Central memory CD8-positive, alpha-beta T cell (primary cell): ENCODE data around the gene CABP4.
A peak's percentile ranks its signal among the peaks of the same experiment; 100 is the strongest.

Experiments used
- ATAC-seq: fragments of 150-1000 bp; cut with Tn5 transposase; replicated peaks from 2 replicates; pipeline ENCODE4 v1.10.0; 2022; ENCODE audit warnings: mild to moderate bottlenecking, moderate FRiP score, moderate number of reproducible peaks; ENCODE audit not compliant: poor library complexity, severe bottlenecking; ENCODE audit errors: extremely low read depth
- DNase-seq, 2 donors: peaks; one replicate each; pipeline ENCODE4 v3.0.0; 2021; ENCODE audit warnings: low spot score in 2 of 2
- H3K27ac Mint-ChIP-seq: one replicate; pipeline ENCODE4 v1.8.0; 2022; ENCODE audit warnings: low read depth, mild to moderate bottlenecking, moderate library complexity, mixed read lengths
- H3K27me3 Mint-ChIP-seq: one replicate; pipeline ENCODE4 v1.8.0; 2022; ENCODE audit warnings: mixed read lengths
- H3K36me3 Mint-ChIP-seq: one replicate; pipeline ENCODE4 v1.8.0; 2022; ENCODE audit warnings: mild to moderate bottlenecking, moderate library complexity, mixed read lengths; ENCODE audit not compliant: insufficient read depth
- H3K4me1 Mint-ChIP-seq: one replicate; pipeline ENCODE4 v1.8.0; 2022; ENCODE audit warnings: mixed read lengths
- H3K4me3 Mint-ChIP-seq: one replicate; pipeline ENCODE4 v1.8.0; 2022; ENCODE audit warnings: mild to moderate bottlenecking, moderate library complexity, mixed read lengths
- H3K9me3 Mint-ChIP-seq: one replicate; pipeline ENCODE4 v1.8.0; 2022; ENCODE audit warnings: mixed read lengths

CABP4 gene

DNA sequence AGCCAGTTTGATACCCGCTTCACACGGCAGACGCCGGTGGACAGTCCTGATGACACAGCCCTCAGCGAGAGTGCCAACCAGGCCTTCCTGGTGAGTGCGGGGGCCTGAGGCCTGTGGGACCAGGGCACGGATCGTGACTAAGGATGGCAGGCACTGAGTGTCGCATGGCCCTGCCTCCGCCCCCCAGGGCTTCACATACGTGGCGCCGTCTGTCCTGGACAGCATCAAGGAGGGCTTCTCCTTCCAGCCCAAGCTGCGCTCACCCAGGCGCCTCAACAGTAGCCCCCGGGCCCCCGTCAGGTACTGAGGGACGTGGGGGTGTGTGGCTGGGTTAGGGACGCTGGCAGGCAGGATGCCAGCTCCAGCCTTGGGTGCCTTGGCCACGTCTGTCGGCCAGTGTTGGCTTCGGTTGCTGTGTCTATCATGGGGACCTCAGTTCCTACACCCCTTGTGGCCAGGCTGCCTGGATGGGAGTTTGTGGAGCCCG, 20.7 kb upstream of the CABP4 start:
- peaks cover 55% of the 10 kb centered on the region for H3K4me1 Mint-ChIP-seq
- DNase-seq (no peak), ATAC-seq (no peak)
- peak overlapping the region; percentile 62 for H3K27ac Mint-ChIP-seq
- H3K27me3 Mint-ChIP-seq = no peaks in the 10 kb centered on the region
- H3K36me3 Mint-ChIP-seq = peaks cover 60% of the 10 kb centered on the region
- H3K4me3 Mint-ChIP-seq = peak overlapping the region; percentile 96
- no peaks in the 10 kb centered on the region for H3K9me3 Mint-ChIP-seq

DNA sequence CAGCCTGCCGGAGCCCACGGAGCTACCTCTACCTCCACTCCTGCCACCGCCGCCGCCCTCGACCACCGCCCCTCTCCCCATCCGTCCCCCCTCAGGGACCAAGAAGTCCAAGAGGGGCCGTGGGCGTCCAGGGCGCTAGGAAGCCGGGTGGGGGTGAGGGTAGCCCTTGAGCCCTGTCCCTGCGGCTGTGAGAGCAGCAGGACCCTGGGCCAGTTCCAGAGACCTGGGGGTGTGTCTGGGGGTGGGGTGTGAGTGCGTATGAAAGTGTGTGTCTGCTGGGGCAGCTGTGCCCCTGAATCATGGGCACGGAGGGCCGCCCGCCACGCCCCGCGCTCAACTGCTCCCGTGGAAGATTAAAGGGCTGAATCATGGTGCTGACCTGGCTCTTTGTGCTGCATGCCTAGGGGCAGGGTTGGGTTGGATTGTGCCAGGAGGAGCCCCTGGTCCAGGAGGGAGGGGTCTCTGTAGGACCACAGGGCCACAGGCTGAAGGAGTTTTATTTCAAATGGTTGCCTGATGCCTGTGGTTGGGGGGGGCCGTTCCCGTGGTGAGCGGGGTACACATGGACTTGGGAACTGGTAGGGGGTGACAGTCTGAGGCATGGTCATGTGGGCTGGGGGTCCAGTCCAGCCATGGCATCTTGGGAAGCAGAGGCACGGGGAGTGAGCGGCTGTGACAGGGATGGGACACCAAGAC, 20.0 kb upstream of the CABP4 start:
- DNase-seq (no peak), ATAC-seq (no peak)
- peaks cover 62% of the 10 kb centered on the region for H3K4me1 Mint-ChIP-seq
- peak overlapping the region; percentile 97 for H3K27ac Mint-ChIP-seq
- H3K9me3 Mint-ChIP-seq = no peaks in the 10 kb centered on the region
- H3K27me3 Mint-ChIP-seq = no peaks in the 10 kb centered on the region
- H3K36me3 Mint-ChIP-seq = peaks cover 59% of the 10 kb centered on the region
- H3K4me3 Mint-ChIP-seq = peak overlapping the region; percentile 96

DNA sequence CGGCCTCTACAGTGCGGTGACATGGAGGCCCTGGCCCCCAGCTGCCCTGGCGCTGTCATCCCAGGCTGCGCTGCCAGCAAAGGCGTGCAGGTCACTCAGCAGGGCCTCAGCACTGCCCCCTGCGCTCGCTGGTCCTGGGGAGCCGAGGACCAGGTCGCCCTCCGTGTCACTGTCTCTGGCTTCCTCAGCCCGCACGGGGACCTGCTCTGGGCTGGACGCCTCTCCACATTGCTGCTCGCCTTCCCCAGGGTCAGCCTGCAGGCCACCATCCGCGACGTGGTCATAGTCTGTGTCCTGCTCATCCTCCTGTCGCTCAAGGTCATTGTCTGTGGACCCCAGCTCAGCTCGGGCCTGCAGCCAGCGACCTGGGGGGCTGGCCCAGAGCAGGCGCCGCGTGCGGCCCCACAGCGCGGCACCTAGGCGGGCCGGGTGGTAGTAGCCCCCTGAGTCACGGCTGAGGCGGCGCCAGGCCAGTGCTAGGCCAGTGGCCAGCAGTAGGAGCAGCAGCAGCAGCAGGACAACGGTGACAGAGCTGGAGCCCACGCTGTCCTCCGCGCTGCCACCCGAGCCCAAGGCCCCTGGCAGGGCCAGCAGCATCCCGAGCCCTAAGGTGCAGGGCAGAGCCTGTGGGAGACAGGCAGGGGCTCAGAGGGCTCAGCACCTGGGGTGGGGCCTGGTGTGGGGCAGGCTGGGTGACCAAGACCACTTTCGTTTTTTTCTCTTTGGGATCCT, 19.3 kb upstream of the CABP4 start:
- ATAC-seq (no peak), DNase-seq (no peak)
- Mint-ChIP-seq H3K4me3 (peak overlapping the region; percentile 96), H3K4me1 (peaks cover 70% of the 10 kb centered on the region), H3K9me3 (no peaks in the 10 kb centered on the region), H3K27me3 (no peaks in the 10 kb centered on the region), H3K27ac (peak overlapping the region; percentile 97), H3K36me3 (peaks cover 61% of the 10 kb centered on the region)

DNA sequence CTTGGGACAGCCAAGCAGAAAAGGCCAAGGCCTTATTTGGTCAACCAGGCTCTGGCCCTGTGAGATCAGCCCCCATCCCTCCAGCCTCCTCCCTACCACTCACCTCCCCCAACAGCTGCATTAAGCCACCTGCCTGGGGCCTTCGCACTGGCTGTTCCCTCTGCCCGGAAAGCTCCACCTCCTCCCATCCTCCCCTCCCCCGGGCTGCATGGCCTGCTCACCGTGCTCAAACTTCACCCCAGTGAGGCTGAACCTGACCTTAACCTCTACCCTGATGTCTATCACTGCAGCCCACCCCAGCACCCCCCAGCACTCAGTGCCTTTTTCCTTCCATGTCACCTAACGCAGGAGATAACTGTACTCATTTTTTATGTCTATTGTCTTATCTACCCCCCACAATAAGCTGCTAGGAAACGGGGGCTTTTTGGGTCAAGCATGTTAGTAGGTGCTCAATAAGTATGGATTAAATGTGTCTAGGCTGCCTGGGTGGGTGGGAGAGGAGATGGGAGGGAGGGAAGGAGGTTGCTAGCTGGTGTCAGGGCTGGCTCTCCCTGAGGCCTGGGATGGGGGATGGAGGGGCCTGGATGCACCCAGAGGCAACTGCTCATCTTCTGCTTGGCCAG, 18.6 kb upstream of the CABP4 start:
- Mint-ChIP-seq H3K4me3 (peak overlapping the region; percentile 96), H3K27ac (peak overlapping the region; percentile 97), H3K4me1 (peaks cover 74% of the 10 kb centered on the region), H3K36me3 (peaks cover 58% of the 10 kb centered on the region), H3K27me3 (no peaks in the 10 kb centered on the region), H3K9me3 (no peaks in the 10 kb centered on the region)
- DNase-seq = peak in 1 of 2 donors; percentile 47
- ATAC-seq = peak; percentile 29

DNA sequence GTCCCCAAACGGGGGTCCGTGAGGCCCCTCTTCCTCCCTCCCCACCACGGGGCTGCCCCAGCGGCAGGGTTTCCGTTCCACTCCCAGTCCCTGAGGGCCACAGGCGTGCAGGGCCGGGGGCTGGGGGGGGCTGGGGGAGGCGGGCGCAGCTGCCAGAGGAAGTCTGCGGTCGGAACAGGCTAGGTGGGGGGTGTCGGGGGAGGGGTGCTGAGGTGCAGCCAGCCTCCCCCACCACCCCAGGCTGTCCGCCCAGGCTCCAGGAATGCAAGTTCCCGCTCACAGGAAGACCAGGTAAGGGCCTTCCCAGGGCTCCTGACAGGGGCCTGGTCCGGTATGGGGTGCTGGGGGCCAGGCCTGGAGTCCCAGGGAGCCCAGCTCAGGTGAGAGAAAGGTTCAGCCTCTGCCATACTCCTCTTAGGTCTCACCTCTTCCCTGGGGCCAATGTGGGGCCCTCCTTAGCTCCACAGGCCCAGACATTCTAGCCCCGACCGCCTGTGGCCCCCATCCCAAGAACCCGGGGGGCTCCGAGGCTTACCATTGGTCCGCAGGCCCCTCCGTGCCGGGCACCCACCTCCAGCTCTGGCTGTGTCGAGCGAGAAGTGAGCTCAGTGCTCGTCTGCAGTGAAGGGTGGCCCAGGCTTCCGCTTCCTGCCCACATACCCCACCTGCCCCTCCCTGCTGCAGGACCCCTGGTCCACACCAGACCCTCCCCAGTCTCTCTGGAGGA, 17.9 kb upstream of the CABP4 start, which contains the start of gene PTPRCAP:
Gene PTPRCAP, minus strand, starts transcription at position 601 of the 727 bp plus-strand sequence. Its CDS starts 63 bp downstream, at position 538.
- ATAC-seq = peak; percentile 70
- no peaks in the 10 kb centered on the region for H3K9me3 Mint-ChIP-seq
- no peaks in the 10 kb centered on the region for H3K27me3 Mint-ChIP-seq
- peak in 1 of 2 donors; percentile 67 for DNase-seq
- peak within 1 kb of the TSS; percentile 97 for H3K27ac Mint-ChIP-seq
- peak within 1 kb of the TSS; percentile 96 for H3K4me3 Mint-ChIP-seq
- peaks cover 72% of the 10 kb centered on the region for H3K4me1 Mint-ChIP-seq
- H3K36me3 Mint-ChIP-seq = peaks cover 59% of the 10 kb centered on the region

GRCh38 chr11:67437809-67438157, 17.4 kb upstream of the CABP4 start:
- H3K36me3 Mint-ChIP-seq = peaks cover 59% of the 10 kb centered on the region
- no peak for ATAC-seq
- peak overlapping the region; percentile 96 for H3K4me3 Mint-ChIP-seq
- no peak for DNase-seq
- peaks cover 66% of the 10 kb centered on the region for H3K4me1 Mint-ChIP-seq
- no peaks in the 10 kb centered on the region for H3K27me3 Mint-ChIP-seq
- no peaks in the 10 kb centered on the region for H3K9me3 Mint-ChIP-seq
- H3K27ac Mint-ChIP-seq = peak overlapping the region; percentile 97

DNA sequence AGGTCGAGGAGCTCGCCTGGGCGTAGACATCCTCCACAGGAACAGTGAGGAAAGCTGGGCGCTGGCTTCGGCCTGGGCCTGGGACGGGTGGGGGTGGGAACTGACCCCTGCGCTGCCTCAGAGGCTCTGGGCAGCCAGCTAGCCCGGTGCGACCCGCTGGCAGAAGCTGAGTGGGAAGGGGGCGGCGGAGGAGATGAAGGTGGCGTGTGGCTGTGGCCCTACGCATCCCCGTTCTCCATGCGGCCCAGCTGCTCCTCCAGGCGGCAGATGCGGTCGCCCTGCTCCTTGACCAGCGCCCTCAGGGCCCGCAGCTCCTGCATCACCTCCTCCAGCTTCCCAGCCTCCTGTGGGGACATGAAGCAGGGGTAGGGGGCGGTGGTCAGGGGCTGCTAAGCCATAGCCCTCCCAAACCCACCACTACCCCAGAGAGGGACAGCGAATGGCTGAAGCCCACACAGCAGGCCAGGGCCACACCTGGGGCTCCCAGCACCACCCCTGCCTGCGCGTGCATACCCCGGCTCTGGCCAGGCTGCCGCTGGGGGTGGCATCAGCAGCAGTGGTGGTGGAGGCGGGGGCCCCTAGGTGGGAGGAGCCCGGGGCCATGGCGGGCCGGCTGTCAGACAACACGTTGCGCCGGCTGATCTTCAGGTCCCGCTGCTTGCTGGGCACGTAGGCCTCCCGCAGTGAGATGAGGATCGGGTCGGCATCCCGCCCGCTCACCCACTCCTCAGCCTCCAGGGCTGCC, 16.8 kb upstream of the CABP4 start:
- Mint-ChIP-seq H3K9me3 (no peaks in the 10 kb centered on the region), H3K36me3 (peaks cover 56% of the 10 kb centered on the region), H3K27ac (peak overlapping the region; percentile 97), H3K27me3 (no peaks in the 10 kb centered on the region), H3K4me3 (peak overlapping the region; percentile 96), H3K4me1 (peaks cover 61% of the 10 kb centered on the region)
- peak; percentile 37 for ATAC-seq
- peak; percentile 62 to 64 for DNase-seq

DNA sequence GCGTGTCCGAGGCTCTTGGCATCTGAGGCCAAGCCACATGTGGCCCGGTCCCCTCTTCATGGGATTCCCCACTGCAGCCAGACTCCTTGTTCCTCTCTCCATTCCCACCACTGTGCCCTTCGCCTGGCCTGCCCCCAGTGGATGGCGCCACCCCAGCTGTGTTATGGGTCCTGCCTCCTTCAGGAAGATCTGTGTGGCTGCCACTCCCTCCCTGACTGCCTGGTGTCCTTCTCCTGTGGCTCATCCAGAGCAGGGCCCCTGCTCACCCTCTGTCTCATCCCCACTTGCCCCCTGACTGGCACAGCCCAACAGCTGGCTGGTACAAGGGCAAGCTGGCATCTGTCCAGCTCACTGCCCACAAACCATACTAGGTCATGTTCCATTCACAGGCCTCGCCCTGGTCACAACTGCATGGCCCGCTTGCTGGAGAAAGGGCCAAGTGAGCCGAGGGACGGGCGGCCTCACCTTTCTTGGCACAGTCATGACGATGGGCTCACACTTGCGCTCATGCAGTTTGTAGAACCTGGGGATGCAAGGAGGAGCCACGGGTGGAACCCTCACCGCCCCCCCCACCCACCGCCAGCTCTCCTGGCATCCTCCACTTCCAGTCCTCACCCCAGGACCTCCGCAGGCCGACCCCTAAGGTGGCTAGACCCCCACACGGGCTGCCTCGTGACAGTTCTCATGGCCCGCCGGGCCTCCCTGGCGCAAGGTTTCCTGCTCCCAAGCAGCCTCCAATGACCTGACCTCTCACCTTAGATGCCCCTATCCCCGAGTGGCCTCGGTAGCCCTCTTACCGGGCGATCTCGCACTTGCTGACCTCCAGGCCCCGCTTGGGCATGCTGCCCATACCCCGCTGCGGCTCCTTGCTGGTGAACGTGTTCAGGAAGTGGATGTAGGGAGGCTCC, 15.6 kb upstream of the CABP4 start:
- H3K27me3 Mint-ChIP-seq = no peaks in the 10 kb centered on the region
- no peak for ATAC-seq
- H3K4me1 Mint-ChIP-seq = peaks cover 52% of the 10 kb centered on the region
- H3K27ac Mint-ChIP-seq = peak overlapping the region; percentile 97
- peak overlapping the region; percentile 96 for H3K4me3 Mint-ChIP-seq
- no peak for DNase-seq
- peaks cover 50% of the 10 kb centered on the region for H3K36me3 Mint-ChIP-seq
- H3K9me3 Mint-ChIP-seq = no peaks in the 10 kb centered on the region

- ATAC-seq = no peak
- no peaks in the 10 kb centered on the region for H3K9me3 Mint-ChIP-seq
These were observed 14.7 kb upstream of the CABP4 start for GRCh38 chr11:67440229-67441097.

DNA sequence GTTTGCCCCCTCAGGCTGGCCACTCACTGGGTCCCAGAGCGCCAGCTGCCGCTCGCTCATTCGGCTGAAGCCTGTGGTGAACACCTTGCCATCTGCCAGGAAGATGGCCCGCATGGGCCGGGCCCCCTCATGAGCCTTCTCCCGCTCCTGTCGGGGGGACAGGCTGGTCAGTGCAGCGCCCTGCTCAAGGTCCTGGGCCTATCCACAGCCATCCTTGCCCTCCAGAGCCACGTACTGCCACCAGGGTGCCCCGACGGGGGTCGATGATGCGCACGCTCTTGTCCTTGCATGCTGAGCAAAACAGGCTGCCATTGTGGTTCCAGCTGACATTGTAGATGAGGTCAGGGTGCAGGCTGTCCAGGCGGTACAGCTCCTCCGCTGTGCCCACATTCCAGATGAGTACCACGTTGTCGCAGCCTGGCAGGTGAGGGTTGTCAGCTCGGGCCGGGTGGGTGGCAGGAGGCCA, 14.0 kb upstream of the CABP4 start:
- H3K9me3 Mint-ChIP-seq = no peaks in the 10 kb centered on the region
- peak overlapping the region; percentile 97 for H3K27ac Mint-ChIP-seq
- peaks cover 41% of the 10 kb centered on the region for H3K36me3 Mint-ChIP-seq
- H3K4me3 Mint-ChIP-seq = no peak overlapping the region
- ATAC-seq = no peak
- H3K4me1 Mint-ChIP-seq = peaks cover 58% of the 10 kb centered on the region
- DNase-seq = no peak
- H3K27me3 Mint-ChIP-seq = no peaks in the 10 kb centered on the region

More at GRCh38 chr11:67440229-67441097, 14.7 kb upstream of the CABP4 start:
- Mint-ChIP-seq H3K4me1 (peaks cover 57% of the 10 kb centered on the region), H3K27ac (peak overlapping the region; percentile 97), H3K27me3 (no peaks in the 10 kb centered on the region), H3K4me3 (peak overlapping the region; percentile 96), H3K36me3 (peaks cover 44% of the 10 kb centered on the region)
- DNase-seq = no peak
